HepG2 (cell line): ENCODE results near the gene HEXD. TPM values are rescaled to one million over a fixed set of nuclear protein-coding genes. Genes with fewer than 3 reads are reported as not detected.
A peak's percentile ranks its signal among the peaks of the same experiment; 100 is the strongest.

Experiments
- ATF3 ChIP-seq: sonication (generic); formaldehyde crosslinking; IDR thresholded peaks from 2 replicates; pipeline ENCODE4 v1.4.0; 2020; ENCODE audit warnings: missing genetic modification reagents
- ATF5 ChIP-seq: sonication (generic); formaldehyde crosslinking; IDR thresholded peaks from 2 replicates; pipeline ENCODE4 v1.4.0; 2020; ENCODE audit warnings: mild to moderate bottlenecking, low read depth, missing genetic modification reagents
- CHCHD3 ChIP-seq: sonication (generic); formaldehyde crosslinking; IDR thresholded peaks from 2 replicates; pipeline ENCODE4 v1.8.0; 2022; ENCODE audit warnings: mild to moderate bottlenecking, missing genetic modification reagents, moderate library complexity
- FOXO1 ChIP-seq: sonication (generic); formaldehyde crosslinking; IDR thresholded peaks from 2 replicates; pipeline ENCODE4 v1.4.0; 2020; ENCODE audit warnings: missing genetic modification reagents
- IKZF4 ChIP-seq: sonication (generic); formaldehyde crosslinking; IDR thresholded peaks from 2 replicates; pipeline ENCODE4 v1.5.1; 2020; ENCODE audit warnings: borderline replicate concordance, mild to moderate bottlenecking, low read depth, missing genetic modification reagents; ENCODE audit errors: not compliant biosample characterization
- KDM5B ChIP-seq: sonication (generic); formaldehyde crosslinking; IDR thresholded peaks from 2 replicates; pipeline ENCODE4 v1.4.0; 2020; ENCODE audit warnings: missing genetic modification reagents, mild to moderate bottlenecking, borderline replicate concordance
- NFIB ChIP-seq: sonication (generic); formaldehyde crosslinking; IDR thresholded peaks from 2 replicates; pipeline ENCODE4 v1.9.0; 2021; ENCODE audit warnings: missing genetic modification reagents, mild to moderate bottlenecking, borderline replicate concordance
- NFKBIZ ChIP-seq: IDR thresholded peaks from 2 replicates; pipeline ENCODE4 v1.6.1; 2018; ENCODE audit warnings: missing genetic modification reagents, missing compliant biosample characterization
- PITX1 ChIP-seq: sonication (generic); formaldehyde crosslinking; IDR thresholded peaks from 2 replicates; pipeline ENCODE4 v1.5.1; 2020; ENCODE audit warnings: mild to moderate bottlenecking, missing genetic modification reagents
- SKI ChIP-seq: fragments of 450-650 bp; IDR thresholded peaks from one replicate; pipeline ENCODE4 v1.6.1; 2018; ENCODE audit warnings: mild to moderate bottlenecking; ENCODE audit not compliant: partially characterized antibody
- STAT6 ChIP-seq: sonication (generic); formaldehyde crosslinking; IDR thresholded peaks from 2 replicates; pipeline ENCODE4 v1.4.0; 2020; ENCODE audit warnings: missing genetic modification reagents, mild to moderate bottlenecking, borderline replicate concordance
- TRAFD1 ChIP-seq: sonication (generic); formaldehyde crosslinking; IDR thresholded peaks from 2 replicates; pipeline ENCODE4 v1.5.1; 2020; ENCODE audit warnings: missing genetic modification reagents, mild to moderate bottlenecking, borderline replicate concordance
- ZBTB25 ChIP-seq: IDR thresholded peaks from 2 replicates; pipeline ENCODE4 v1.6.1; 2018; ENCODE audit warnings: missing genetic modification reagents
- ZHX1 ChIP-seq: sonication (generic); formaldehyde crosslinking; IDR thresholded peaks from 2 replicates; pipeline ENCODE4 v1.8.1; 2022; ENCODE audit warnings: low read depth, mild to moderate bottlenecking, missing genetic modification reagents
- ZNF713 ChIP-seq: sonication (generic); formaldehyde crosslinking; IDR thresholded peaks from 2 replicates; pipeline ENCODE4 v1.4.0; 2020; ENCODE audit warnings: mild to moderate bottlenecking, missing genetic modification reagents
- ZSCAN21 ChIP-seq: sonication (generic); formaldehyde crosslinking; IDR thresholded peaks from 2 replicates; pipeline ENCODE4 v1.8.0; 2022; ENCODE audit warnings: mild to moderate bottlenecking, missing genetic modification reagents, moderate library complexity, borderline replicate concordance
- polyA plus RNA-seq, 8 experiments: library from polyadenylated mRNA; depleted of rRNA in 3 of 8; stranded (reverse) in 7 of 8; unstranded in 1 of 8; fragments of >200 nt; fragmentation: Illumina TruSeq in 4 of 8; extraction: Trizol in 4 of 8; gene quantifications; 2 replicates each; pipeline versions ENCODE4 v1.2.1 to v1.2.3, GENCODE V29; 2011 to 2016; ENCODE audit warnings: low read depth in 4 of 8, missing spikeins in 1 of 8, mixed read lengths in 1 of 8; ENCODE audit not compliant: insufficient read depth in 1 of 8
- total RNA-seq, 5 experiments: library from RNA; depleted of rRNA; stranded (reverse); fragments of >200 nt; fragmentation: Illumina TruSeq; extraction: Trizol; gene quantifications; 2 replicates each; pipeline ENCODE4 v1.2.3, GENCODE V29; 2016; ENCODE audit warnings: low read depth in 1 of 5

Gene HEXD
- total and polyA plus RNA-seq, 2 of the 13 experiments (the other 11 are each of a cell fraction or from before 2014, with no cell fraction given), result 22.3 to 41.8 TPM

GRCh38 chr17:82384730-82385481 lies 33.2 kb upstream of the HEXD start (continued):
- TF ChIP-seq ZBTB25 (CRISPR knock-in tag) (no peak), NFIB (CRISPR knock-in tag) (0 out of 2 replicates have a peak, but pooled peaks have one; percentile 70), PITX1 (CRISPR knock-in tag) (no peak), ATF5 (CRISPR knock-in tag) (no peak), FOXO1 (CRISPR knock-in tag) (peak; percentile 44), IKZF4 (no peak), TRAFD1 (CRISPR knock-in tag) (peak; percentile 87; the same call in 1 of the 2 replicates), NFKBIZ (CRISPR knock-in tag) (no peak), ZSCAN21 (CRISPR knock-in tag) (peak; percentile 22; the same call in 1 of the 2 replicates), ZNF713 (CRISPR knock-in tag) (no peak), ZHX1 (CRISPR knock-in tag) (0 out of 2 replicates have a peak, but pooled peaks have one; percentile 40), ATF3 (CRISPR knock-in tag) (no peak; the same call in 1 of the 2 replicates), CHCHD3 (no peak; the same call in 1 of the 2 replicates), SKI (peak; percentile 99), STAT6 (no peak), KDM5B (CRISPR knock-in tag) (peak; percentile 83; the same call in 1 of the 2 replicates)
